ENCODE measurements around the gene BICDL1. TPM values are rescaled to one million over a fixed set of nuclear protein-coding genes. Genes with fewer than 3 reads are reported as not detected.
"Not testable (repeated sequence)": the region's sequence is repeated elsewhere in the genome, so short reads cannot be mapped to it uniquely, and the experiment has no call there.

Gene BICDL1
- total RNA-seq, 2 experiments from 2014 or later, result 51.2 to 65.9 TPM

- DNase-seq; H3K27ac Mint-ChIP-seq; H3K4me3 Mint-ChIP-seq; H3K9me3 Mint-ChIP-seq; H3K36me3 Mint-ChIP-seq (ENCODE audit: low read depth); POLR2A ChIA-PET; H3K4me1 Mint-ChIP-seq: not testable (repeated sequence)
- peaks cover 11% of the 10 kb centered on the region for H3K27me3 Mint-ChIP-seq
- CTCF ChIA-PET, result interaction anchor here (1.0 to 1.3 kb wide), 2 partner anchors 8 to 23 kb away, joined by 3 read pairs; partner anchors contain the start of gene BICDL1
These were observed 8.3 kb upstream of the BICDL1 start for GRCh38 chr12:119980702-119981101.

- H3K4me3 Mint-ChIP-seq, result peak overlapping the region; percentile 73
- peaks cover 21% of the 10 kb centered on the region for H3K36me3 Mint-ChIP-seq (ENCODE audit: low read depth)
- DNase-seq, result no peak
- H3K4me1 Mint-ChIP-seq, result peaks cover 42% of the 10 kb centered on the region
- peaks cover 7% of the 10 kb centered on the region for H3K27me3 Mint-ChIP-seq
- peak overlapping the region; percentile 80 for H3K27ac Mint-ChIP-seq
- no peaks in the 10 kb centered on the region for H3K9me3 Mint-ChIP-seq
- CTCF ChIA-PET, result interaction anchor here (0.6 to 2.8 kb wide), 11 partner anchors 9 to 272 kb away, joined by 3 to 12 read pairs (median 4); no protein-coding TSS in a partner anchor
- POLR2A ChIA-PET, result interaction anchor here (0.6 to 1.0 kb wide), 5 partner anchors 58 to 1041 kb away, joined by 3 to 5 read pairs (median 3); partner anchors contain the start of gene RAB35
These were observed 310 bp downstream of the BICDL1 start for GRCh38 chr12:119989361-119989730.

- Mint-ChIP-seq H3K9me3 (no peaks in the 10 kb centered on the region), H3K4me1 (peaks cover 44% of the 10 kb centered on the region), H3K27ac (peak overlapping the region; percentile 78), H3K27me3 (peaks cover 5% of the 10 kb centered on the region), H3K4me3 (peak overlapping the region; percentile 81), H3K36me3 (ENCODE audit: low read depth) (peaks cover 25% of the 10 kb centered on the region)
- DNase-seq, result peak; percentile 77
- POLR2A ChIA-PET, result interaction anchor here (0.6 to 1.4 kb wide), 5 partner anchors 17 to 1041 kb away, joined by 3 to 7 read pairs (median 3); no protein-coding TSS in a partner anchor
- CTCF ChIA-PET, result interaction anchor here (1.1 to 2.8 kb wide), 7 partner anchors 9 to 272 kb away, joined by 3 to 12 read pairs (median 5); no protein-coding TSS in a partner anchor
These were observed 820 bp downstream of the BICDL1 start for GRCh38 chr12:119989731-119990381.

GRCh38 chr12:119990382-119990874 lies 1.4 kb downstream of the BICDL1 start:
- peak overlapping the region; percentile 78 for H3K27ac Mint-ChIP-seq
- CTCF ChIA-PET, result interaction anchor here (0.8 to 2.8 kb wide), 6 partner anchors 9 to 271 kb away, joined by 3 to 12 read pairs (median 4); no protein-coding TSS in a partner anchor

GRCh38 chr12:119992129-119992705 lies 3.2 kb downstream of the BICDL1 start:
- Mint-ChIP-seq H3K27me3 (no peaks in the 10 kb centered on the region), H3K9me3 (no peaks in the 10 kb centered on the region), H3K36me3 (ENCODE audit: low read depth) (peaks cover 32% of the 10 kb centered on the region), H3K4me3 (no peak overlapping the region), H3K4me1 (peaks cover 54% of the 10 kb centered on the region), H3K27ac (no peak overlapping the region)
- CTCF ChIA-PET, result no interaction called here
- DNase-seq, result no peak
- POLR2A ChIA-PET, result no interaction called here

More at GRCh38 chr12:119990382-119990874, 1.4 kb downstream of the BICDL1 start:
- no peak for DNase-seq
- POLR2A ChIA-PET, result interaction anchor here (1.0 to 1.4 kb wide), 3 partner anchors 17 to 211 kb away, joined by 3 to 7 read pairs (median 3); no protein-coding TSS in a partner anchor
- Mint-ChIP-seq H3K9me3 (no peaks in the 10 kb centered on the region), H3K4me1 (peaks cover 46% of the 10 kb centered on the region), H3K4me3 (peak overlapping the region; percentile 81), H3K27me3 (peaks cover 2% of the 10 kb centered on the region), H3K36me3 (ENCODE audit: low read depth) (peaks cover 26% of the 10 kb centered on the region)

GRCh38 chr12:119994892-119995658 lies 6.0 kb downstream of the BICDL1 start:
- H3K4me3 Mint-ChIP-seq, result no peak overlapping the region
- POLR2A ChIA-PET, result no interaction called here
- H3K9me3 Mint-ChIP-seq, result no peaks in the 10 kb centered on the region
- H3K36me3 Mint-ChIP-seq (ENCODE audit: low read depth), result peaks cover 47% of the 10 kb centered on the region
- H3K27ac Mint-ChIP-seq, result no peak overlapping the region
- CTCF ChIA-PET, result interaction anchor here (0.9 kb wide), 1 partner anchor 12 kb away, joined by 4 read pairs; no protein-coding TSS in a partner anchor
- H3K4me1 Mint-ChIP-seq, result peaks cover 50% of the 10 kb centered on the region
- DNase-seq, result no peak
- no peaks in the 10 kb centered on the region for H3K27me3 Mint-ChIP-seq

GRCh38 chr12:119996417-119996816 lies 7.4 kb downstream of the BICDL1 start:
- CTCF ChIA-PET, result interaction anchor here (0.9 to 1.7 kb wide), 2 partner anchors 10 to 91 kb away, joined by 3 read pairs; no protein-coding TSS in a partner anchor

GRCh38 chr12:119998471-119999245 lies 9.6 kb downstream of the BICDL1 start:
- ChIA-PET POLR2A (no interaction called here), CTCF (interaction anchor here (0.6 to 2.0 kb wide), 5 partner anchors 8 to 18 kb away, joined by 3 to 8 read pairs (median 4); partner anchors contain the start of gene BICDL1)
- Mint-ChIP-seq H3K27ac (no peak overlapping the region), H3K9me3 (no peaks in the 10 kb centered on the region), H3K36me3 (ENCODE audit: low read depth) (peaks cover 56% of the 10 kb centered on the region), H3K27me3 (no peaks in the 10 kb centered on the region), H3K4me1 (peaks cover 27% of the 10 kb centered on the region), H3K4me3 (no peak overlapping the region)
- DNase-seq, result no peak

More at GRCh38 chr12:119996417-119996816, 7.4 kb downstream of the BICDL1 start:
- no peak for DNase-seq
- Mint-ChIP-seq H3K4me1 (peaks cover 41% of the 10 kb centered on the region), H3K27ac (no peak overlapping the region), H3K36me3 (ENCODE audit: low read depth) (peaks cover 55% of the 10 kb centered on the region), H3K27me3 (no peaks in the 10 kb centered on the region), H3K4me3 (no peak overlapping the region), H3K9me3 (no peaks in the 10 kb centered on the region)
- POLR2A ChIA-PET, result no interaction called here

- H3K4me1 Mint-ChIP-seq, result peaks cover 25% of the 10 kb centered on the region
- ChIA-PET POLR2A (no interaction called here), CTCF (interaction anchor here (1.1 to 2.1 kb wide), 3 partner anchors 9 to 12 kb away, joined by 3 to 5 read pairs (median 3); partner anchors contain the start of gene BICDL1)
- H3K9me3 Mint-ChIP-seq, result no peaks in the 10 kb centered on the region
- H3K36me3 Mint-ChIP-seq (ENCODE audit: low read depth), result peaks cover 52% of the 10 kb centered on the region
- H3K4me3 Mint-ChIP-seq, result no peak overlapping the region
- no peaks in the 10 kb centered on the region for H3K27me3 Mint-ChIP-seq
- DNase-seq, result no peak
- no peak overlapping the region for H3K27ac Mint-ChIP-seq
These were observed 11.5 kb downstream of the BICDL1 start for GRCh38 chr12:120000556-120000955.

GRCh38 chr12:120006258-120006975 lies 17.4 kb downstream of the BICDL1 start:
- Mint-ChIP-seq H3K9me3 (no peaks in the 10 kb centered on the region), H3K4me3 (peak overlapping the region; percentile 37), H3K36me3 (ENCODE audit: low read depth) (peaks cover 46% of the 10 kb centered on the region), H3K4me1 (peaks cover 61% of the 10 kb centered on the region), H3K27me3 (no peaks in the 10 kb centered on the region), H3K27ac (peak overlapping the region; percentile 89)
- ChIA-PET CTCF (interaction anchor here (0.7 to 2.4 kb wide), 8 partner anchors 9 to 195 kb away, joined by 3 to 11 read pairs (median 4); partner anchors contain the start of genes BICDL1 and RPLP0), POLR2A (interaction anchor here (0.7 to 1.5 kb wide), 3 partner anchors 9 to 81 kb away, joined by 4 to 7 read pairs (median 4); no protein-coding TSS in a partner anchor)
- DNase-seq, result peak; percentile 19

- Mint-ChIP-seq H3K36me3 (ENCODE audit: low read depth) (peaks cover 49% of the 10 kb centered on the region), H3K4me1 (peaks cover 70% of the 10 kb centered on the region), H3K27me3 (no peaks in the 10 kb centered on the region), H3K27ac (peak overlapping the region; percentile 89), H3K4me3 (peak overlapping the region; percentile 37), H3K9me3 (no peaks in the 10 kb centered on the region)
- DNase-seq, result peak; percentile 83
- ChIA-PET CTCF (interaction anchor here (0.6 to 2.4 kb wide), 13 partner anchors 8 to 1961 kb away, joined by 3 to 11 read pairs (median 4); partner anchors contain the start of gene BICDL1), POLR2A (interaction anchor here (0.9 to 1.5 kb wide), 2 partner anchors 17 to 19 kb away, joined by 3 to 7 read pairs; partner anchors contain the start of gene BICDL1)
These were observed 18.2 kb downstream of the BICDL1 start for GRCh38 chr12:120007272-120007671.

All from activated CD4-positive, alpha-beta T cell treated with anti-CD3 and anti-CD28 coated beads, Interleukin-2, amount 10 ng/mL, durations not matched to agents 7 days and 5 days (primary cell).